Measurements from ENCODE around the gene SH3PXD2B. TPM values are rescaled to one million over a fixed set of nuclear protein-coding genes. Genes with fewer than 3 reads are reported as not detected.

SH3PXD2B gene
- total and polyA plus RNA-seq, 2 donors (not counting 1 experiment from before 2014, with no cell fraction given), result 12.6 to 21.1 TPM

GRCh38 chr5:172418862-172419814, 35.2 kb downstream of the SH3PXD2B start:
- peak overlapping the region; percentile 68 for H3K27ac ChIP-seq (ENCODE audit: insufficient read depth, low read length)
- no peak overlapping the region for H3K9ac ChIP-seq (ENCODE audit: insufficient read depth, low read length)
- peaks cover 35% of the 10 kb centered on the region for H3K4me1 ChIP-seq (ENCODE audit: control insufficient read depth, extremely low read depth, insufficient read depth, low read length)

DNA sequence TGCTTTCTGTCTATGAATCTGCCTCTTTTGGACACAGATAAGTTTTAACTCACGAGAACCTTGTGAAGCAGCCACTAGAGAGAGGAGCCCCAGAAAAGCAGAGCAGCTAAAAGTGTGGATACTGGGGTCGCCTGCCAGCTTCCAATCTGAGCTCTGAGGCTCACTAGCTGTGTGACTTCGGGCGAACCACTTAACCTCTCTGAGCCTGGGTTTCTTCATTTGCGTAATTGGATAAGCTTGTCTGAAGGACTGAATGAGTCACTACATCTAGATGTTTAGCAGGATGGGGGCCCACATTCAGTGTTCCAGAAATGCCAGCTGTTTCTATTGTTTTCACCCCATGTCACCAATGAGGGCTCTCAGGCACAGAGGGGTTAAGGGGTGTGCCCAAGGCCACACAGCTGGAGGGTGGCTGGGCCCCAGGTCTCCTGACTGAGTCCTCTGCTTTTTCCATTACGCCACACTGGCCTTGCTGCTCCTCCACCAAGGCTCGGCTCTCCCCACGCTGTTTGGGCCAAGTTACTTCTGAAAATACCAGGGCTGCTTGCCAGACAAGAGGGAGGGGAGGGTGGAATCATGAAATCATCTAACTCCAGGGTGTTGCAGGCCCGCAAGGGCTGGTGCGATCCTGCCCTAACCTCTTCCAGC, 36.2 kb downstream of the SH3PXD2B start:
- H3K9me3 ChIP-seq (ENCODE audit: control insufficient read depth, insufficient read depth, low read depth, low read length), result no peaks in the 10 kb centered on the region
- DNase-seq (ENCODE audit: low read depth in 2 of 2), result peak; percentile 98 to 100
- peak overlapping the region; percentile 71 for H3K4me2 ChIP-seq (ENCODE audit: extremely low read depth, insufficient read depth, low read length)
- peak overlapping the region; percentile 68 for H3K27ac ChIP-seq (ENCODE audit: insufficient read depth, low read length)
- no peak for TF ChIP-seq EZH2 (IDR thresholded peaks at IDR 0.05; ENCODE audit: low read length, missing control alignments)
- TF ChIP-seq, protein P1, sequence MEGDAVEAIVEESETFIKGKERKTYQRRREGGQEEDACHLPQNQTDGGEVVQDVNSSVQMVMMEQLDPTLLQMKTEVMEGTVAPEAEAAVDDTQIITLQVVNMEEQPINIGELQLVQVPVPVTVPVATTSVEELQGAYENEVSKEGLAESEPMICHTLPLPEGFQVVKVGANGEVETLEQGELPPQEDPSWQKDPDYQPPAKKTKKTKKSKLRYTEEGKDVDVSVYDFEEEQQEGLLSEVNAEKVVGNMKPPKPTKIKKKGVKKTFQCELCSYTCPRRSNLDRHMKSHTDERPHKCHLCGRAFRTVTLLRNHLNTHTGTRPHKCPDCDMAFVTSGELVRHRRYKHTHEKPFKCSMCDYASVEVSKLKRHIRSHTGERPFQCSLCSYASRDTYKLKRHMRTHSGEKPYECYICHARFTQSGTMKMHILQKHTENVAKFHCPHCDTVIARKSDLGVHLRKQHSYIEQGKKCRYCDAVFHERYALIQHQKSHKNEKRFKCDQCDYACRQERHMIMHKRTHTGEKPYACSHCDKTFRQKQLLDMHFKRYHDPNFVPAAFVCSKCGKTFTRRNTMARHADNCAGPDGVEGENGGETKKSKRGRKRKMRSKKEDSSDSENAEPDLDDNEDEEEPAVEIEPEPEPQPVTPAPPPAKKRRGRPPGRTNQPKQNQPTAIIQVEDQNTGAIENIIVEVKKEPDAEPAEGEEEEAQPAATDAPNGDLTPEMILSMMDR (conservative IDR thresholded peaks at IDR 0.05 in 1 of 2, IDR thresholded peaks at IDR 0.05 in 1 of 2; ENCODE audit: low read depth in 1 of 2, low read length in 2 of 2), result no peak
- no peaks in the 10 kb centered on the region for H3K27me3 ChIP-seq (ENCODE audit: control insufficient read depth, insufficient read depth, low read length)
- peaks cover 43% of the 10 kb centered on the region for H3K4me1 ChIP-seq (ENCODE audit: control insufficient read depth, extremely low read depth, insufficient read depth, low read length)
- H2AFZ ChIP-seq (ENCODE audit: low read length), result no peak overlapping the region
- H3K36me3 ChIP-seq (ENCODE audit: control insufficient read depth, insufficient read depth, low read length), result no peaks in the 10 kb centered on the region
- H4K20me1 ChIP-seq (ENCODE audit: control insufficient read depth, extremely low read depth, insufficient read depth, low read length), result no peaks in the 10 kb centered on the region
- no peak overlapping the region for H3K4me3 ChIP-seq (replicated peaks in 1 of 4; ENCODE audit: control extremely low read depth in 1 of 4, insufficient read depth in 1 of 4, low read depth in 3 of 4, low read length in 4 of 4)
- H3K9ac ChIP-seq (ENCODE audit: insufficient read depth, low read length), result no peak overlapping the region
- H3K79me2 ChIP-seq (ENCODE audit: control insufficient read depth, insufficient read depth, low read length), result no peaks in the 10 kb centered on the region

More at GRCh38 chr5:172418862-172419814, 35.2 kb downstream of the SH3PXD2B start:
- H4K20me1 ChIP-seq (ENCODE audit: control insufficient read depth, extremely low read depth, insufficient read depth, low read length), result no peaks in the 10 kb centered on the region
- TF ChIP-seq EZH2 (IDR thresholded peaks at IDR 0.05; ENCODE audit: low read length, missing control alignments), result no peak
- TF ChIP-seq, protein P1 (conservative IDR thresholded peaks at IDR 0.05 in 1 of 2, IDR thresholded peaks at IDR 0.05 in 1 of 2; ENCODE audit: low read depth in 1 of 2, low read length in 2 of 2), result no peak
- no peak overlapping the region for H2AFZ ChIP-seq (ENCODE audit: low read length)
- H3K9me3 ChIP-seq (ENCODE audit: control insufficient read depth, insufficient read depth, low read depth, low read length), result no peaks in the 10 kb centered on the region
- H3K27me3 ChIP-seq (ENCODE audit: control insufficient read depth, insufficient read depth, low read length), result no peaks in the 10 kb centered on the region
- DNase-seq (ENCODE audit: low read depth in 2 of 2), result no peak
- H3K4me3 ChIP-seq (replicated peaks in 1 of 4; ENCODE audit: control extremely low read depth in 1 of 4, insufficient read depth in 1 of 4, low read depth in 3 of 4, low read length in 4 of 4), result no peak overlapping the region
- no peaks in the 10 kb centered on the region for H3K79me2 ChIP-seq (ENCODE audit: control insufficient read depth, insufficient read depth, low read length)
- H3K36me3 ChIP-seq (ENCODE audit: control insufficient read depth, insufficient read depth, low read length), result no peaks in the 10 kb centered on the region
- peak overlapping the region; percentile 71 for H3K4me2 ChIP-seq (ENCODE audit: extremely low read depth, insufficient read depth, low read length)

DNA sequence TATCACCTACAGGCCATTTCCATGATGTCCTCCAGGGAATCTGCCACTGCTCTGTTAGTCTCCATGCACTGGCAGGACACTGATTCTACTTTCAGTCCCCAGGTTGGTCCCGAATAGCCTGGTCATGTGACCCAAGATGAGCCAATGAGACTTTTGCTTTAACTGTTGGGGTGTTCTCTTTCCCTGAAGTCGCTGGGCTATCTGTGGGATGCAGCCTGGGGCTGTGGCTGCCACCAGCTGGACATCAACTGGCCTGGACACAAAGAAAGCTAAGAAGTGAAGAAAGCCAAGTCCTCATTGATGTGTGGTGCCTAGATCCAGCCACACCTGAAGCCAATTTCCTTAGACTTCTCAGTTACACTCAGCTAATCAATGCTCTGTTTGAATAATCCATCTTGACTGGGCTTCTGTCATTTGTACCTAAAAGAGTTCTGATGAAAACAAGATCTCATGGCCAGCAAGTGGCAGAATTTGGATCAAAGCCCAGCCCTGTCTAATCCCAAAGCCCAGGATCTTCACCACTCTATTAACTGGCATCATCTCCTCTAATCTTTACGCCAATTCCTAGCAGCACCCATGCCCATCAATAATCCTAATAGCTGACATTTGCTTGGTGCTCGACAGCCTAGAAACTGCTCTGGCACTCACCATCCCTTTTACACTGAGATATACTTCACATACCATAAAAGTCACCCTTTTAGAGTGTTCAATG, 37.0 kb downstream of the SH3PXD2B start:
- Histone ChIP-seq H3K79me2 (ENCODE audit: control insufficient read depth, insufficient read depth, low read length) (no peaks in the 10 kb centered on the region), H2AFZ (ENCODE audit: low read length) (no peak overlapping the region), H3K9me3 (ENCODE audit: control insufficient read depth, insufficient read depth, low read depth, low read length) (no peaks in the 10 kb centered on the region), H3K36me3 (ENCODE audit: control insufficient read depth, insufficient read depth, low read length) (no peaks in the 10 kb centered on the region), H3K27ac (ENCODE audit: insufficient read depth, low read length) (peak overlapping the region; percentile 68), H3K4me3 (replicated peaks in 1 of 4; ENCODE audit: control extremely low read depth in 1 of 4, insufficient read depth in 1 of 4, low read depth in 3 of 4, low read length in 4 of 4) (no peak overlapping the region), H4K20me1 (ENCODE audit: control insufficient read depth, extremely low read depth, insufficient read depth, low read length) (no peaks in the 10 kb centered on the region), H3K9ac (ENCODE audit: insufficient read depth, low read length) (no peak overlapping the region), H3K27me3 (ENCODE audit: control insufficient read depth, insufficient read depth, low read length) (no peaks in the 10 kb centered on the region), H3K4me1 (ENCODE audit: control insufficient read depth, extremely low read depth, insufficient read depth, low read length) (peaks cover 49% of the 10 kb centered on the region), H3K4me2 (ENCODE audit: extremely low read depth, insufficient read depth, low read length) (no peak overlapping the region)
- no peak for TF ChIP-seq EZH2 (IDR thresholded peaks at IDR 0.05; ENCODE audit: low read length, missing control alignments)
- TF ChIP-seq, protein P1 (conservative IDR thresholded peaks at IDR 0.05 in 1 of 2, IDR thresholded peaks at IDR 0.05 in 1 of 2; ENCODE audit: low read depth in 1 of 2, low read length in 2 of 2), result no peak
- no peak for DNase-seq (ENCODE audit: low read depth in 2 of 2)
